ENCODE data around the gene MMP24. TPM values are rescaled to one million over a fixed set of nuclear protein-coding genes. Genes with fewer than 3 reads are reported as not detected.
"Not testable (repeated sequence)": the region's sequence is repeated elsewhere in the genome, so short reads cannot be mapped to it uniquely, and the experiment has no call there.

The MMP24 gene
- total RNA-seq, 1 experiment from 2014 or later = 0.91 TPM

DNA sequence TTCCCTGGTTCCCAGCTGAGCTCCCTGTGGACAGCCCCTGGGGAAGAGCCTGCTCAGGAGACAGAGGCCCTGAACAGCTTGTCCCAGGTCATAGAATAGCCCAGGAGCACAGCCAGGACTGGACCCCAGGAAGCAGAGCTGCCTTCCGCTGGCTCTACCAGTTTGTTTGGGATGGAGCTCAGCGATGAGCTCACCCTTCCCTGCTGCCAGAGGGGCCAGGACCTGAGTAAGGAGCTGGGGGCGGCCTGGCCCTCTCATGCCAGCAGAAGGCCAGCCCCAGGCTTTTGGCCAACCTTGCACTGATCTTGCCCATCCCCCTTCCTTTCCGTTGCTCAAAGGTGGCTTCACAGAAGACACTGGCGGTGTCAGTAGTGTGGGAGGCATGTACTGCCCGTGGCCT lies 33.9 kb downstream of the MMP24 start:
- Histone ChIP-seq H2AFZ (ENCODE audit: low read length) (no peak overlapping the region), H3K4me2 (ENCODE audit: low read length) (no peak overlapping the region), H4K20me1 (ENCODE audit: low read length) (no peaks in the 10 kb centered on the region), H3K9me3 (ENCODE audit: low read length) (no peaks in the 10 kb centered on the region), H3K9ac (ENCODE audit: low read length) (no peak overlapping the region), H3K27me3 (ENCODE audit: low read length) (no peaks in the 10 kb centered on the region), H3K27ac (ENCODE audit: low read length) (no peak overlapping the region), H3K4me1 (ENCODE audit: insufficient read depth, low read length) (peaks cover 19% of the 10 kb centered on the region), H3K9me2 (replicated peaks; ENCODE audit: low read length) (no peaks in the 10 kb centered on the region), H3K4me3 (ENCODE audit: low read length) (no peak overlapping the region), H3F3A (ENCODE audit: low read length, unreplicated experiment) (no peaks in the 10 kb centered on the region), H3K79me2 (ENCODE audit: low read length) (no peaks in the 10 kb centered on the region), H3K36me3 (ENCODE audit: low read depth, low read length) (no peaks in the 10 kb centered on the region)
- ChIA-PET CTCF (no interaction called here), POLR2A (ENCODE audit: unreplicated experiment) (no interaction called here)
- ATAC-seq (no peak), DNase-seq (no peak)
- TF ChIP-seq EZH2 (IDR thresholded peaks at IDR 0.05; ENCODE audit: low read length, unreplicated experiment) (no peak), EZH2phosphoT487 (IDR thresholded peaks at IDR 0.05; ENCODE audit: borderline replicate concordance, low read length) (no peak)
- TF ChIP-seq, protein P1, sequence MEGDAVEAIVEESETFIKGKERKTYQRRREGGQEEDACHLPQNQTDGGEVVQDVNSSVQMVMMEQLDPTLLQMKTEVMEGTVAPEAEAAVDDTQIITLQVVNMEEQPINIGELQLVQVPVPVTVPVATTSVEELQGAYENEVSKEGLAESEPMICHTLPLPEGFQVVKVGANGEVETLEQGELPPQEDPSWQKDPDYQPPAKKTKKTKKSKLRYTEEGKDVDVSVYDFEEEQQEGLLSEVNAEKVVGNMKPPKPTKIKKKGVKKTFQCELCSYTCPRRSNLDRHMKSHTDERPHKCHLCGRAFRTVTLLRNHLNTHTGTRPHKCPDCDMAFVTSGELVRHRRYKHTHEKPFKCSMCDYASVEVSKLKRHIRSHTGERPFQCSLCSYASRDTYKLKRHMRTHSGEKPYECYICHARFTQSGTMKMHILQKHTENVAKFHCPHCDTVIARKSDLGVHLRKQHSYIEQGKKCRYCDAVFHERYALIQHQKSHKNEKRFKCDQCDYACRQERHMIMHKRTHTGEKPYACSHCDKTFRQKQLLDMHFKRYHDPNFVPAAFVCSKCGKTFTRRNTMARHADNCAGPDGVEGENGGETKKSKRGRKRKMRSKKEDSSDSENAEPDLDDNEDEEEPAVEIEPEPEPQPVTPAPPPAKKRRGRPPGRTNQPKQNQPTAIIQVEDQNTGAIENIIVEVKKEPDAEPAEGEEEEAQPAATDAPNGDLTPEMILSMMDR (conservative IDR thresholded peaks at IDR 0.05; ENCODE audit: low read depth, low read length) = no peak
- intact Hi-C loops (cut with micrococcal nuclease) = loop anchor here (10.0 kb wide), 1 partner anchor 426 kb away; no protein-coding TSS in a partner anchor
- BruUV-seq (replicated peaks) = no TSS peak

DNA sequence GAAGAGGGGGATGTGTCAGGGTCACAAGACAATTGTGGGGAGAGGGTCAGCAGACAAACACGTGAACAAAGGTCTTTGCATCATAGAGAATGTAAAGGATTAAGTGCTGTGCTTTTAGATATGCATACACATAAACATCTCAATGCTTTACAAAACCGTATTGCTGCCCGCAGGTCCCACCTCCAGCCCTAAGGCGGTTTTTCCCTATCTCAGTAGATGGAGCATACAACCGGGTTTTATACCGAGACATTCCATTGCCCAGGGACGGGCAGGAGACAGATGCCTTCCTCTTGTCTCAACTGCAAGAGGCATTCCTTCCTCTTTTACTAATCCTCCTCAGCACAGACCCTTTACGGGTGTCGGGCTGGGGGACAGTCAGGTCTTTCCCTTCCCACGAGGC lies 35.8 kb downstream of the MMP24 start:
- H3K4me3 ChIP-seq (ENCODE audit: low read length); H3K79me2 ChIP-seq (ENCODE audit: low read length); H3K9ac ChIP-seq (ENCODE audit: low read length); DNase-seq; POLR2A ChIA-PET (ENCODE audit: unreplicated experiment); H3K27ac ChIP-seq (ENCODE audit: low read length); H3F3A ChIP-seq (ENCODE audit: low read length, unreplicated experiment); H3K27me3 ChIP-seq (ENCODE audit: low read length); ATAC-seq; H4K20me1 ChIP-seq (ENCODE audit: low read length); H3K4me2 ChIP-seq (ENCODE audit: low read length); BruUV-seq (replicated peaks); H3K9me3 ChIP-seq (ENCODE audit: low read length); H3K9me2 ChIP-seq (replicated peaks; ENCODE audit: low read length); H3K36me3 ChIP-seq (ENCODE audit: low read depth, low read length); CTCF ChIA-PET; H2AFZ ChIP-seq (ENCODE audit: low read length): not testable (repeated sequence)
- H3K4me1 ChIP-seq (ENCODE audit: insufficient read depth, low read length) = peaks cover 19% of the 10 kb centered on the region
- intact Hi-C loops (cut with micrococcal nuclease) = loop anchor here (2.0 to 10.0 kb wide), 2 partner anchors 48 to 428 kb away; no protein-coding TSS in a partner anchor

- not testable (repeated sequence) for H3F3A ChIP-seq (ENCODE audit: low read length, unreplicated experiment); H3K79me2 ChIP-seq (ENCODE audit: low read length); H3K9me2 ChIP-seq (replicated peaks; ENCODE audit: low read length); H3K9me3 ChIP-seq (ENCODE audit: low read length); H4K20me1 ChIP-seq (ENCODE audit: low read length); H3K36me3 ChIP-seq (ENCODE audit: low read depth, low read length); H3K9ac ChIP-seq (ENCODE audit: low read length); H3K27me3 ChIP-seq (ENCODE audit: low read length)
- CTCF ChIA-PET = interaction anchor here (0.6 to 2.7 kb wide), 8 partner anchors 15 to 307 kb away, joined by 3 to 26 read pairs (median 12); partner anchors contain the start of gene MMP24OS
- peak; percentile 81 for DNase-seq
- POLR2A ChIA-PET (ENCODE audit: unreplicated experiment) = interaction anchor here (0.6 kb wide), 2 partner anchors 69 to 192 kb away, joined by 15 to 25 read pairs; no protein-coding TSS in a partner anchor
- Histone ChIP-seq H2AFZ (ENCODE audit: low read length) (peak overlapping the region; percentile 24; the same call in 1 of the 2 replicates), H3K27ac (ENCODE audit: low read length) (peak overlapping the region; percentile 32), H3K4me1 (ENCODE audit: insufficient read depth, low read length) (peaks cover 19% of the 10 kb centered on the region), H3K4me3 (ENCODE audit: low read length) (peak overlapping the region; percentile 26; the same call in 1 of the 2 replicates), H3K4me2 (ENCODE audit: low read length) (peak overlapping the region; percentile 68)
- TSS peak; percentile 13 for BruUV-seq (replicated peaks)
- intact Hi-C loops (cut with micrococcal nuclease) = loop anchor here (2.0 to 10.0 kb wide), 2 partner anchors 48 to 428 kb away; no protein-coding TSS in a partner anchor
- peak; percentile 93 for ATAC-seq
Measured at GRCh38 chr20:35262731-35263531, 36.4 kb downstream of the MMP24 start.

Measured in PC-3 (cell line).